K562 (cell line): Measurements from ENCODE around the gene ACAP2. TPM values are rescaled to one million over a fixed set of nuclear protein-coding genes. Genes with fewer than 3 reads are reported as not detected.

ENCODE experiments used
- CBX8 ChIP-seq: fragments of 200-600 bp; sonication (generic); IDR thresholded peaks from 2 replicates; pipeline ENCODE4 v1.6.1; 2012; ENCODE audit warnings: borderline replicate concordance, mixed run types, low read depth, mild to moderate bottlenecking, moderate library complexity, mixed read lengths, low read length, control low read depth, inconsistent platforms; ENCODE audit not compliant: poor library complexity, severe bottlenecking; ENCODE audit errors: extremely low read depth
- ELF1 ChIP-seq: fragments of 200-800 bp; sonication (Bioruptor generic); IDR thresholded peaks from 2 replicates; pipeline ENCODE4 v1.6.1; 2016; ENCODE audit warnings: missing genetic modification characterization, missing compliant biosample characterization
- EP400 ChIP-seq: fragments of 450-650 bp; IDR thresholded peaks from 2 replicates; pipeline ENCODE4 v1.6.1; 2017; ENCODE audit warnings: antibody characterized with exemption, mild to moderate bottlenecking, moderate library complexity
- ESRRB ChIP-seq: fragments of 250-450 bp; sonication (Bioruptor Pico); IDR thresholded peaks from 2 replicates; pipeline ENCODE4 v1.5.0; 2020; ENCODE audit warnings: mild to moderate bottlenecking, moderate library complexity, borderline replicate concordance
- GTF2E2 ChIP-seq: fragments of 200-800 bp; sonication (Bioruptor generic); IDR thresholded peaks from 2 replicates; pipeline ENCODE4 v1.6.1; 2016; ENCODE audit warnings: missing genetic modification characterization, missing compliant biosample characterization
- MEIS2 ChIP-seq: fragments of 450-650 bp; IDR thresholded peaks from 2 replicates; pipeline ENCODE4 v1.6.1; 2014; ENCODE audit warnings: mild to moderate bottlenecking; ENCODE audit not compliant: partially characterized antibody
- NCOA2 ChIP-seq, 2 experiments: fragments of 450-650 bp; IDR thresholded peaks; 2 replicates each; pipeline ENCODE4 v1.6.1; 2018; ENCODE audit warnings: mild to moderate bottlenecking in 2 of 2, moderate library complexity in 1 of 2; ENCODE audit not compliant: partially characterized antibody in 2 of 2
- PTTG1 ChIP-seq: fragments of 450-650 bp; IDR thresholded peaks from 2 replicates; pipeline ENCODE4 v1.6.1; 2016; ENCODE audit warnings: low read depth, mild to moderate bottlenecking, missing genetic modification characterization, missing compliant biosample characterization
- SAFB ChIP-seq: fragments of 200-400 bp; formaldehyde crosslinking; IDR thresholded peaks from 2 replicates; pipeline ENCODE4 v1.6.1; 2017; ENCODE audit warnings: low read depth, low read length, borderline replicate concordance
- SAP30 ChIP-seq: fragments of 200-600 bp; sonication (generic); IDR thresholded peaks from 2 replicates; pipeline ENCODE4 v1.6.1; 2012; ENCODE audit warnings: borderline replicate concordance, low read depth, mild to moderate bottlenecking, moderate library complexity, low read length, control low read depth, inconsistent platforms; ENCODE audit not compliant: insufficient read depth, poor library complexity, severe bottlenecking
- SIN3B ChIP-seq: fragments of 450-650 bp; IDR thresholded peaks from 2 replicates; pipeline ENCODE4 v1.6.1; 2017; ENCODE audit warnings: low read depth, mild to moderate bottlenecking, moderate library complexity
- YY1 ChIP-seq, 3 experiments: IDR thresholded peaks; 2 replicates each; pipeline ENCODE4 v1.6.1; 2011; ENCODE audit warnings: low read length in 2 of 3, mild to moderate bottlenecking in 2 of 3, moderate library complexity in 2 of 3, borderline replicate concordance in 1 of 3, control low read depth in 1 of 3, low read depth in 1 of 3; ENCODE audit not compliant: insufficient read depth in 3 of 3, insufficient replicate concordance in 2 of 3, control insufficient read depth in 1 of 3, insufficient read length in 1 of 3; ENCODE audit errors: extremely low read depth in 1 of 3
- ZNF282 ChIP-seq: sonication (generic); formaldehyde crosslinking; IDR thresholded peaks from 2 replicates; pipeline ENCODE4 v1.8.1; 2023; ENCODE audit warnings: missing genetic modification reagents
- ZNF785 ChIP-seq: fragments of 250-450 bp; sonication (Bioruptor Pico); IDR thresholded peaks from 2 replicates; pipeline ENCODE4 v1.4.0; 2020; ENCODE audit warnings: mild to moderate bottlenecking
- polyA plus RNA-seq, 8 experiments: library from polyadenylated mRNA; depleted of rRNA in 4 of 8; stranded (reverse) in 5 of 8; unstranded in 3 of 8; fragments of >200 nt; fragmentation: Nextera tagmentation in 2 of 8; fragmentation: Illumina TruSeq in 1 of 8; extraction: Ambion mirVana in 2 of 8; extraction: Trizol in 1 of 8; gene quantifications; 2 replicates each; pipeline versions ENCODE4 v1.2.1 to v1.2.3, GENCODE V29; 2011 to 2014; ENCODE audit warnings: inconsistent platforms in 1 of 8, missing spikeins in 1 of 8
- total RNA-seq, 7 experiments: library from RNA; depleted of rRNA in 6 of 7; stranded (reverse); fragments of >200 nt in 6 of 7; fragmentation: Illumina TruSeq in 2 of 7; extraction: Trizol in 2 of 7; gene quantifications; 2 replicates each; pipeline versions ENCODE4 v1.2.1 to v1.2.3, GENCODE V29; 2011 to 2021; ENCODE audit warnings: low replicate concordance in 1 of 7
- TF ChIP-seq, protein P1 (sequence below): fragments of 250-450 bp; sonication (Bioruptor Pico); IDR thresholded peaks from 2 replicates; pipeline ENCODE4 v1.8.0; 2022; ENCODE audit warnings: inconsistent platforms, mild to moderate bottlenecking, moderate library complexity, borderline replicate concordance
- TF ChIP-seq, protein P2 (sequence below): fragments of 250-450 bp; sonication (Bioruptor Pico); IDR thresholded peaks from 2 replicates; pipeline ENCODE4 v1.5.0; 2020; ENCODE audit warnings: mild to moderate bottlenecking
- TF ChIP-seq, protein P3 (sequence below), 2 experiments: fragments of 250-450 bp in 1 of 2; fragments of 450-650 bp in 1 of 2; sonication (Bioruptor Pico) in 1 of 2; IDR thresholded peaks; 2 replicates each; pipeline versions ENCODE4 v1.6.1 to v1.8.0; 2016 to 2021; ENCODE audit warnings: mild to moderate bottlenecking in 2 of 2, moderate library complexity in 2 of 2, missing compliant biosample characterization in 1 of 2, missing genetic modification characterization in 1 of 2
- TF ChIP-seq, protein P4 (sequence below): fragments of 250-450 bp; sonication (Bioruptor Pico); IDR thresholded peaks from 2 replicates; pipeline ENCODE4 v1.5.0; 2021
- TF ChIP-seq, protein P5 (sequence below), 2 experiments: fragments of 200-800 bp in 1 of 2; sonication (Bioruptor generic) in 1 of 2; sonication (generic) in 1 of 2; formaldehyde crosslinking in 1 of 2; IDR thresholded peaks in 1 of 2; conservative IDR thresholded peaks in 1 of 2; 2 replicates each; pipeline versions ENCODE4 v1.5.0 to v1.6.1; 2016 to 2020; ENCODE audit warnings: missing compliant biosample characterization in 1 of 2, missing genetic modification characterization in 1 of 2, missing genetic modification reagents in 1 of 2

Gene ACAP2
- total and polyA plus RNA-seq, 9 of the 15 experiments (the other 6 are each of a cell fraction or from before 2014, with no cell fraction given): 10.6 to 52.7 (median 34.4) TPM

DNA sequence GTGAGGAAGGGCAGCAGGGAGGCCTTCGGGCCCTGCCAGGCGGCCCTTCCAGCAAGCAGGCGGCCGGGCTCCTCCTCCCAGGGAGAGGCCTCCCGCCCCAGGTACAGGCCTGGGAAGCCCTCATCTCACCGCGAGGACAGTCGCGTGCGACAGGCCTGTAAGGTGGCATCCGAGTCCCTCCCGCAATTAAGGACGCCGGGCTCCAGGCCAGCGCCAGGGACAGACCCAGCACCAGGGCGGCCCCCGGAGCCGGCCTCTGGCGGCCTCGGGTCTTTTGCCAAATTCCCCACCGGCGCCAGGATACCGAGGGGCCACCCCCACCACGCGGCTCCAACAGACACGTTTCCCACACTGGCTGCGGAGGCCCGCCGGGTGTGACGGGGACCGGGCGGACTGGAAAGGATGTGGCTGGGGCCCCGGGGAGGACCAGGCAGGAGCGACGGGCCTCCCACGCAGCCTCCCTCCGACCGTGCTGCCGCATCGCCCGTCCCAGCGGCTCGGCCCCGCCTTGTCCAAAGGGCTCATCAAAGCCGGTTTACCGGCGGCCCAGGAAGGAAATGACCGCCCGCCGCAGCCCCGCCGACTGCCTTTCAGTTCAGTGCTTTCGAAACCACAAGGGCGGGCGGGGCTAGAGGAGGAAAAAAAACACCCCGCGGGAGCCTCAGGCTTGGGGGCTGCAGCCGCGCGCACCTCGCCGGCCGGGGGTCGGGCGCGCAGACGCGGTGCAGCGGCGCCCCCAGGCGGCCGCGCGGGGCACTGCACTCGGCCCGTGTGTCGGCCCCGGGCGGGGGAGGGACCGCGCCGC, 183.1 kb downstream of the ACAP2 start (continued):
- TF ChIP-seq SAFB: no peak
- TF ChIP-seq SAP30: no peak
- no peak for TF ChIP-seq ESRRB (CRISPR knock-in tag)
- no peak for TF ChIP-seq CBX8
- no peak for TF ChIP-seq GTF2E2
- no peak for TF ChIP-seq PTTG1
- no peak for TF ChIP-seq ZNF282 (CRISPR knock-in tag)
- TF ChIP-seq, protein P1, sequence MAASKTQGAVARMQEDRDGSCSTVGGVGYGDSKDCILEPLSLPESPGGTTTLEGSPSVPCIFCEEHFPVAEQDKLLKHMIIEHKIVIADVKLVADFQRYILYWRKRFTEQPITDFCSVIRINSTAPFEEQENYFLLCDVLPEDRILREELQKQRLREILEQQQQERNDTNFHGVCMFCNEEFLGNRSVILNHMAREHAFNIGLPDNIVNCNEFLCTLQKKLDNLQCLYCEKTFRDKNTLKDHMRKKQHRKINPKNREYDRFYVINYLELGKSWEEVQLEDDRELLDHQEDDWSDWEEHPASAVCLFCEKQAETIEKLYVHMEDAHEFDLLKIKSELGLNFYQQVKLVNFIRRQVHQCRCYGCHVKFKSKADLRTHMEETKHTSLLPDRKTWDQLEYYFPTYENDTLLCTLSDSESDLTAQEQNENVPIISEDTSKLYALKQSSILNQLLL (CRISPR knock-in tag): no peak
- TF ChIP-seq, protein P2, sequence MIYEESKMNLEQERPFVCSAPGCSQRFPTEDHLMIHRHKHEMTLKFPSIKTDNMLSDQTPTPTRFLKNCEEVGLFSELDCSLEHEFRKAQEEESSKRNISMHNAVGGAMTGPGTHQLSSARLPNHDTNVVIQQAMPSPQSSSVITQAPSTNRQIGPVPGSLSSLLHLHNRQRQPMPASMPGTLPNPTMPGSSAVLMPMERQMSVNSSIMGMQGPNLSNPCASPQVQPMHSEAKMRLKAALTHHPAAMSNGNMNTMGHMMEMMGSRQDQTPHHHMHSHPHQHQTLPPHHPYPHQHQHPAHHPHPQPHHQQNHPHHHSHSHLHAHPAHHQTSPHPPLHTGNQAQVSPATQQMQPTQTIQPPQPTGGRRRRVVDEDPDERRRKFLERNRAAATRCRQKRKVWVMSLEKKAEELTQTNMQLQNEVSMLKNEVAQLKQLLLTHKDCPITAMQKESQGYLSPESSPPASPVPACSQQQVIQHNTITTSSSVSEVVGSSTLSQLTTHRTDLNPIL (CRISPR knock-in tag): no peak
- TF ChIP-seq MEIS2: no peak
- TF ChIP-seq NCOA2 (IDR thresholded peaks at IDR 0.05; ENCODE audit: partially characterized antibody in 2 of 2): no peak
- peak; percentile 79; the same call in 1 of the 2 replicates for TF ChIP-seq EP400
- TF ChIP-seq, protein P3, sequence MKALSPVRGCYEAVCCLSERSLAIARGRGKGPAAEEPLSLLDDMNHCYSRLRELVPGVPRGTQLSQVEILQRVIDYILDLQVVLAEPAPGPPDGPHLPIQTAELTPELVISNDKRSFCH (CRISPR knock-in tag; IDR thresholded peaks at IDR 0.05): no peak
- TF ChIP-seq, protein P3 (tag; IDR thresholded peaks at IDR 0.05): peak; percentile 83
- TF ChIP-seq ZNF785 (CRISPR knock-in tag): no peak
- TF ChIP-seq, protein P4, sequence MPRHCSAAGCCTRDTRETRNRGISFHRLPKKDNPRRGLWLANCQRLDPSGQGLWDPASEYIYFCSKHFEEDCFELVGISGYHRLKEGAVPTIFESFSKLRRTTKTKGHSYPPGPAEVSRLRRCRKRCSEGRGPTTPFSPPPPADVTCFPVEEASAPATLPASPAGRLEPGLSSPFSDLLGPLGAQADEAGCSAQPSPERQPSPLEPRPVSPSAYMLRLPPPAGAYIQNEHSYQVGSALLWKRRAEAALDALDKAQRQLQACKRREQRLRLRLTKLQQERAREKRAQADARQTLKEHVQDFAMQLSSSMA (CRISPR knock-in tag): no peak
- TF ChIP-seq SIN3B: no peak
- TF ChIP-seq YY1 (IDR thresholded peaks at IDR 0.05; ENCODE audit: borderline replicate concordance in 1 of 3, control insufficient read depth in 1 of 3, extremely low read depth in 1 of 3, insufficient read depth in 3 of 3, insufficient read length in 1 of 3, insufficient replicate concordance in 2 of 3, low read depth in 1 of 3, low read length in 2 of 3): peak in 1 of 3 experiments; percentile 46
- TF ChIP-seq, protein P5, sequence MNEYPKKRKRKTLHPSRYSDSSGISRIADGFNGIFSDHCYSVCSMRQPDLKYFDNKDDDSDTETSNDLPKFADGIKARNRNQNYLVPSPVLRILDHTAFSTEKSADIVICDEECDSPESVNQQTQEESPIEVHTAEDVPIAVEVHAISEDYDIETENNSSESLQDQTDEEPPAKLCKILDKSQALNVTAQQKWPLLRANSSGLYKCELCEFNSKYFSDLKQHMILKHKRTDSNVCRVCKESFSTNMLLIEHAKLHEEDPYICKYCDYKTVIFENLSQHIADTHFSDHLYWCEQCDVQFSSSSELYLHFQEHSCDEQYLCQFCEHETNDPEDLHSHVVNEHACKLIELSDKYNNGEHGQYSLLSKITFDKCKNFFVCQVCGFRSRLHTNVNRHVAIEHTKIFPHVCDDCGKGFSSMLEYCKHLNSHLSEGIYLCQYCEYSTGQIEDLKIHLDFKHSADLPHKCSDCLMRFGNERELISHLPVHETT (CRISPR knock-in tag; conservative IDR thresholded peaks at IDR 0.05 in 1 of 2, IDR thresholded peaks at IDR 0.05 in 1 of 2): peak in 1 of 2 experiments; percentile 99; a peak in 2 of 4 replicates
- TF ChIP-seq ELF1 (tag): peak; percentile 65; the same call in 1 of the 2 replicates
